WTC11 (cell line): ENCODE data around the gene PPP2R2C. TPM values are rescaled to one million over a fixed set of nuclear protein-coding genes. Genes with fewer than 3 reads are reported as not detected.

Source experiments
- ATAC-seq: fragments of 200-7000 bp; cut with Tn5 transposase; 2 replicates; pipeline ENCODE4 v1.10.0; 2021; ENCODE audit warnings: mild to moderate bottlenecking, moderate library complexity
- CTCF ChIA-PET: fragments of 300-600 bp; sonication (Branson Sonifier 250); formaldehyde crosslinking; loops from one replicate; lab custom pipeline; 2021; ENCODE audit warnings: antibody characterized with exemption; lab: Charles Lee
- POLR2A ChIA-PET: fragments of 350-600 bp; sonication (Branson Sonifier 250); formaldehyde crosslinking; loops from one replicate; lab custom pipeline; 2021; ENCODE audit warnings: antibody characterized with exemption; lab: Charles Lee
- DNase-seq: peaks from one replicate; pipeline ENCODE4 v3.0.0; 2021; ENCODE audit warnings: low spot score
- H3K27ac Mint-ChIP-seq: 2 replicates; pipeline ENCODE4 v1.8.0; 2021; ENCODE audit warnings: mixed read lengths
- H3K27me3 Mint-ChIP-seq: 2 replicates; pipeline ENCODE4 v1.8.0; 2021; ENCODE audit warnings: low read depth, mild to moderate bottlenecking, moderate library complexity, mixed read lengths
- H3K36me3 Mint-ChIP-seq: 2 replicates; pipeline ENCODE4 v1.8.0; 2021; ENCODE audit warnings: mixed read lengths
- H3K4me1 Mint-ChIP-seq: 2 replicates; pipeline ENCODE4 v1.8.0; 2022; ENCODE audit warnings: mixed read lengths
- H3K4me3 Mint-ChIP-seq: 2 replicates; pipeline ENCODE4 v1.8.0; 2021; ENCODE audit warnings: mild to moderate bottlenecking, moderate library complexity, mixed read lengths
- H3K9me3 Mint-ChIP-seq: 2 replicates; pipeline ENCODE4 v1.8.0; 2021; ENCODE audit warnings: mixed read lengths
- CREB1 ChIP-seq: sonication (generic); formaldehyde crosslinking; IDR thresholded peaks from 2 replicates; pipeline ENCODE4 v1.8.0; 2023; ENCODE audit warnings: mild to moderate bottlenecking, missing genetic modification reagents
- FOXP4 ChIP-seq: sonication (generic); formaldehyde crosslinking; IDR thresholded peaks from 2 replicates; pipeline ENCODE4 v1.8.0; 2022; ENCODE audit warnings: mild to moderate bottlenecking, missing genetic modification reagents
- JAZF1 ChIP-seq: fragments of 250-450 bp; sonication (Bioruptor Pico); IDR thresholded peaks from 2 replicates; pipeline ENCODE4 v1.9.0; 2021; ENCODE audit warnings: moderate library complexity, mild to moderate bottlenecking, inconsistent platforms
- SMAD4 ChIP-seq: sonication (generic); formaldehyde crosslinking; IDR thresholded peaks from 2 replicates; pipeline ENCODE4 v1.8.0; 2022; ENCODE audit warnings: mild to moderate bottlenecking, missing genetic modification reagents
- SP1 ChIP-seq: sonication (generic); formaldehyde crosslinking; conservative IDR thresholded peaks from 2 replicates; pipeline ENCODE4 v1.8.1; 2022; ENCODE audit warnings: missing genetic modification reagents
- TP53 ChIP-seq: sonication (generic); formaldehyde crosslinking; IDR thresholded peaks from 2 replicates; pipeline ENCODE4 v1.8.1; 2023; ENCODE audit warnings: mild to moderate bottlenecking, missing genetic modification reagents
- ZBTB21 ChIP-seq: sonication (generic); formaldehyde crosslinking; IDR thresholded peaks from 2 replicates; pipeline ENCODE4 v1.8.1; 2023; ENCODE audit warnings: mild to moderate bottlenecking, missing genetic modification reagents, borderline replicate concordance
- ZNF317 ChIP-seq: sonication (generic); formaldehyde crosslinking; IDR thresholded peaks from 2 replicates; pipeline ENCODE4 v1.8.1; 2023; ENCODE audit warnings: low read depth, mild to moderate bottlenecking, moderate library complexity, missing genetic modification reagents, borderline replicate concordance
- ZNF423 ChIP-seq: fragments of 250-450 bp; sonication (Bioruptor Pico); IDR thresholded peaks from 2 replicates; pipeline ENCODE4 v2.1.2; 2022; ENCODE audit warnings: mild to moderate bottlenecking, moderate library complexity
- ZNF671 ChIP-seq: fragments of 250-450 bp; sonication (Bioruptor Pico); IDR thresholded peaks from 2 replicates; pipeline ENCODE4 v1.8.0; 2021; ENCODE audit warnings: mild to moderate bottlenecking
- total RNA-seq: library from RNA; stranded (reverse); gene quantifications from 3 replicates; pipeline ENCODE4 v1.2.3, GENCODE V29; 2021
- TF ChIP-seq, protein P1 (sequence below): sonication (generic); formaldehyde crosslinking; IDR thresholded peaks from 2 replicates; pipeline ENCODE4 v1.8.0; 2023; ENCODE audit warnings: missing genetic modification reagents, mild to moderate bottlenecking, borderline replicate concordance
- TF ChIP-seq, protein P2 (sequence below): sonication (generic); formaldehyde crosslinking; IDR thresholded peaks from 2 replicates; pipeline ENCODE4 v1.8.1; 2023; ENCODE audit warnings: mild to moderate bottlenecking, moderate library complexity, missing genetic modification reagents
- TF ChIP-seq, protein P3 (sequence below): sonication (generic); formaldehyde crosslinking; conservative IDR thresholded peaks from 2 replicates; pipeline ENCODE4 v1.8.1; 2022; ENCODE audit warnings: mild to moderate bottlenecking, missing genetic modification reagents
- TF ChIP-seq, protein P4 (sequence below): sonication (generic); formaldehyde crosslinking; IDR thresholded peaks from 2 replicates; pipeline ENCODE4 v1.8.1; 2022; ENCODE audit warnings: low read depth, mild to moderate bottlenecking, moderate library complexity, missing genetic modification reagents, borderline replicate concordance
- TF ChIP-seq, protein P5 (sequence below): sonication (generic); formaldehyde crosslinking; IDR thresholded peaks from 2 replicates; pipeline ENCODE4 v1.8.1; 2022; ENCODE audit warnings: low read depth, missing genetic modification reagents, borderline replicate concordance

PPP2R2C gene
- total RNA-seq, 1 experiment from 2014 or later: 11.5 TPM

DNA sequence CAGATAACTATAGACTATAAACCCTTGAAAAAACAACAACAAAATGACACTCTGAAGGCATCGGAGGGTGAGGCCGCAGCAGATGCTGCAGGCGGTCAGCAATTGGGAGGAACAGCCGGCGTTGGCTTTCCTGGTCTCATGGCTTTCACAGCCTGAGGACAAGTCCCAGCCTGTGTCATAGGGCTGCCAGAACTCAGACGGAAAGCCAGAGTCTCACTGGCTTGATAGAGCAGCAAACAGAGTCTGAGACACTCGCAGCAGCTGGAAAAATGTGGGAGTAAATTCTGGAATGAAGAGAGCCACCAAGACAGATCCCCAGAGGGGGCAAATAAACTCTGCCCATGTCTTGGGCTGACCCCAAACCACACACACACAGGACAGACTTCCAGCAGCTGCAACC, 86.3 kb downstream of the PPP2R2C start:
- no peak overlapping the region for H3K4me3 Mint-ChIP-seq
- H3K9me3 Mint-ChIP-seq: no peaks in the 10 kb centered on the region
- TF ChIP-seq, protein P1, sequence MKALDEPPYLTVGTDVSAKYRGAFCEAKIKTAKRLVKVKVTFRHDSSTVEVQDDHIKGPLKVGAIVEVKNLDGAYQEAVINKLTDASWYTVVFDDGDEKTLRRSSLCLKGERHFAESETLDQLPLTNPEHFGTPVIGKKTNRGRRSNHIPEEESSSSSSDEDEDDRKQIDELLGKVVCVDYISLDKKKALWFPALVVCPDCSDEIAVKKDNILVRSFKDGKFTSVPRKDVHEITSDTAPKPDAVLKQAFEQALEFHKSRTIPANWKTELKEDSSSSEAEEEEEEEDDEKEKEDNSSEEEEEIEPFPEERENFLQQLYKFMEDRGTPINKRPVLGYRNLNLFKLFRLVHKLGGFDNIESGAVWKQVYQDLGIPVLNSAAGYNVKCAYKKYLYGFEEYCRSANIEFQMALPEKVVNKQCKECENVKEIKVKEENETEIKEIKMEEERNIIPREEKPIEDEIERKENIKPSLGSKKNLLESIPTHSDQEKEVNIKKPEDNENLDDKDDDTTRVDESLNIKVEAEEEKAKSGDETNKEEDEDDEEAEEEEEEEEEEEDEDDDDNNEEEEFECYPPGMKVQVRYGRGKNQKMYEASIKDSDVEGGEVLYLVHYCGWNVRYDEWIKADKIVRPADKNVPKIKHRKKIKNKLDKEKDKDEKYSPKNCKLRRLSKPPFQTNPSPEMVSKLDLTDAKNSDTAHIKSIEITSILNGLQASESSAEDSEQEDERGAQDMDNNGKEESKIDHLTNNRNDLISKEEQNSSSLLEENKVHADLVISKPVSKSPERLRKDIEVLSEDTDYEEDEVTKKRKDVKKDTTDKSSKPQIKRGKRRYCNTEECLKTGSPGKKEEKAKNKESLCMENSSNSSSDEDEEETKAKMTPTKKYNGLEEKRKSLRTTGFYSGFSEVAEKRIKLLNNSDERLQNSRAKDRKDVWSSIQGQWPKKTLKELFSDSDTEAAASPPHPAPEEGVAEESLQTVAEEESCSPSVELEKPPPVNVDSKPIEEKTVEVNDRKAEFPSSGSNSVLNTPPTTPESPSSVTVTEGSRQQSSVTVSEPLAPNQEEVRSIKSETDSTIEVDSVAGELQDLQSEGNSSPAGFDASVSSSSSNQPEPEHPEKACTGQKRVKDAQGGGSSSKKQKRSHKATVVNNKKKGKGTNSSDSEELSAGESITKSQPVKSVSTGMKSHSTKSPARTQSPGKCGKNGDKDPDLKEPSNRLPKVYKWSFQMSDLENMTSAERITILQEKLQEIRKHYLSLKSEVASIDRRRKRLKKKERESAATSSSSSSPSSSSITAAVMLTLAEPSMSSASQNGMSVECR (CRISPR knock-in tag): no peak
- TF ChIP-seq FOXP4 (CRISPR knock-in tag) (no peak), ZNF423 (CRISPR knock-in tag) (no peak), JAZF1 (CRISPR knock-in tag) (no peak), ZNF317 (CRISPR knock-in tag) (no peak), TP53 (CRISPR knock-in tag) (no peak), ZBTB21 (CRISPR knock-in tag) (no peak), ZNF671 (no peak), CREB1 (no peak), SMAD4 (CRISPR knock-in tag) (no peak), SP1 (CRISPR knock-in tag) (no peak)
- TF ChIP-seq, protein P2, sequence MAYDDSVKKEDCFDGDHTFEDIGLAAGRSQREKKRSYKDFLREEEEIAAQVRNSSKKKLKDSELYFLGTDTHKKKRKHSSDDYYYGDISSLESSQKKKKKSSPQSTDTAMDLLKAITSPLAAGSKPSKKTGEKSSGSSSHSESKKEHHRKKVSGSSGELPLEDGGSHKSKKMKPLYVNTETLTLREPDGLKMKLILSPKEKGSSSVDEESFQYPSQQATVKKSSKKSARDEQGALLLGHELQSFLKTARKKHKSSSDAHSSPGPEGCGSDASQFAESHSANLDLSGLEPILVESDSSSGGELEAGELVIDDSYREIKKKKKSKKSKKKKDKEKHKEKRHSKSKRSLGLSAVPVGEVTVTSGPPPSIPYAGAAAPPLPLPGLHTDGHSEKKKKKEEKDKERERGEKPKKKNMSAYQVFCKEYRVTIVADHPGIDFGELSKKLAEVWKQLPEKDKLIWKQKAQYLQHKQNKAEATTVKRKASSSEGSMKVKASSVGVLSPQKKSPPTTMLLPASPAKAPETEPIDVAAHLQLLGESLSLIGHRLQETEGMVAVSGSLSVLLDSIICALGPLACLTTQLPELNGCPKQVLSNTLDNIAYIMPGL (CRISPR knock-in tag): no peak
- TF ChIP-seq, protein P3, sequence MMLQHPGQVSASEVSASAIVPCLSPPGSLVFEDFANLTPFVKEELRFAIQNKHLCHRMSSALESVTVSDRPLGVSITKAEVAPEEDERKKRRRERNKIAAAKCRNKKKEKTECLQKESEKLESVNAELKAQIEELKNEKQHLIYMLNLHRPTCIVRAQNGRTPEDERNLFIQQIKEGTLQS (CRISPR knock-in tag): no peak
- TF ChIP-seq, protein P4, sequence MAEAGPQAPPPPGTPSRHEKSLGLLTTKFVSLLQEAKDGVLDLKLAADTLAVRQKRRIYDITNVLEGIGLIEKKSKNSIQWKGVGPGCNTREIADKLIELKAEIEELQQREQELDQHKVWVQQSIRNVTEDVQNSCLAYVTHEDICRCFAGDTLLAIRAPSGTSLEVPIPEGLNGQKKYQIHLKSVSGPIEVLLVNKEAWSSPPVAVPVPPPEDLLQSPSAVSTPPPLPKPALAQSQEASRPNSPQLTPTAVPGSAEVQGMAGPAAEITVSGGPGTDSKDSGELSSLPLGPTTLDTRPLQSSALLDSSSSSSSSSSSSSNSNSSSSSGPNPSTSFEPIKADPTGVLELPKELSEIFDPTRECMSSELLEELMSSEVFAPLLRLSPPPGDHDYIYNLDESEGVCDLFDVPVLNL (CRISPR knock-in tag): no peak
- TF ChIP-seq, protein P5, sequence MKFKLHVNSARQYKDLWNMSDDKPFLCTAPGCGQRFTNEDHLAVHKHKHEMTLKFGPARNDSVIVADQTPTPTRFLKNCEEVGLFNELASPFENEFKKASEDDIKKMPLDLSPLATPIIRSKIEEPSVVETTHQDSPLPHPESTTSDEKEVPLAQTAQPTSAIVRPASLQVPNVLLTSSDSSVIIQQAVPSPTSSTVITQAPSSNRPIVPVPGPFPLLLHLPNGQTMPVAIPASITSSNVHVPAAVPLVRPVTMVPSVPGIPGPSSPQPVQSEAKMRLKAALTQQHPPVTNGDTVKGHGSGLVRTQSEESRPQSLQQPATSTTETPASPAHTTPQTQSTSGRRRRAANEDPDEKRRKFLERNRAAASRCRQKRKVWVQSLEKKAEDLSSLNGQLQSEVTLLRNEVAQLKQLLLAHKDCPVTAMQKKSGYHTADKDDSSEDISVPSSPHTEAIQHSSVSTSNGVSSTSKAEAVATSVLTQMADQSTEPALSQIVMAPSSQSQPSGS (CRISPR knock-in tag): no peak
- ATAC-seq (no peak), DNase-seq (no peak)
- no peaks in the 10 kb centered on the region for H3K27me3 Mint-ChIP-seq
- CTCF ChIA-PET: interaction anchor here (1.5 kb wide), 1 partner anchor 55 kb away, joined by 5 read pairs; no protein-coding TSS in a partner anchor
- no peaks in the 10 kb centered on the region for H3K4me1 Mint-ChIP-seq
- POLR2A ChIA-PET: no interaction called here
- peak overlapping the region; percentile 36; the same call in 1 of the 2 replicates for H3K27ac Mint-ChIP-seq
- H3K36me3 Mint-ChIP-seq: no peaks in the 10 kb centered on the region
